ENCODE measurements around the gene LRRC66.

- TF ChIP-seq CTCF (IDR thresholded peaks at IDR 0.05) = no peak
- TF ChIP-seq CHD2 (IDR thresholded peaks at IDR 0.05; ENCODE audit: low read length, partially characterized antibody) = no peak
- TF ChIP-seq POLR2A (IDR thresholded peaks at IDR 0.05; ENCODE audit: low read length) = no peak
These were observed 13.3 kb downstream of the LRRC66 start for GRCh38 chr4:52006887-52007286.

Measured in A549 (cell line).